Muscle of leg (tissue), 11 donors: ENCODE results near the gene SESN3. TPM values are rescaled to one million over a fixed set of nuclear protein-coding genes. Genes with fewer than 3 reads are reported as not detected.
"Not testable (repeated sequence)": the region's sequence is repeated elsewhere in the genome, so short reads cannot be mapped to it uniquely, and the experiment has no call there.

Experiments used
- DNase-seq: peaks from one replicate; pipeline ENCODE4 v3.0.0; 2013
- H3K27ac ChIP-seq: one replicate; pipeline ENCODE4 v1.5.1; 2013; ENCODE audit warnings: mild to moderate bottlenecking, low read length, control low read depth
- H3K27me3 ChIP-seq: one replicate; pipeline ENCODE4 v1.6.1; 2013; ENCODE audit warnings: low read length; ENCODE audit not compliant: control insufficient read depth, insufficient read depth
- H3K36me3 ChIP-seq: one replicate; pipeline ENCODE4 v1.6.1; 2013; ENCODE audit warnings: low read length; ENCODE audit not compliant: control insufficient read depth, insufficient read depth
- H3K4me1 ChIP-seq: one replicate; pipeline ENCODE4 v1.6.1; 2013; ENCODE audit warnings: low read length; ENCODE audit not compliant: control insufficient read depth, insufficient read depth
- H3K4me3 ChIP-seq: one replicate; pipeline ENCODE4 v1.5.1; 2013; ENCODE audit warnings: low read length, control low read depth
- H3K9me3 ChIP-seq: replicated peaks from 2 replicates; pipeline ENCODE4 v1.6.1; 2013; ENCODE audit warnings: low read depth, low read length; ENCODE audit not compliant: control insufficient read depth
- WGBS: methylation state at CpG from one replicate; pipeline ENCODE4 v1.1.5; 2013; ENCODE audit warnings: missing lambda C conversion rate; ENCODE audit not compliant: insufficient coverage; 5-methylcytosine and 5-hydroxymethylcytosine counted together
- polyA plus RNA-seq, 8 donors: library from polyadenylated mRNA; unstranded; fragments of 120-200 nt; gene quantifications; one replicate each; pipeline versions ENCODE4 v1.2.1 to v1.2.3, GENCODE V29; 2013; ENCODE audit warnings: inconsistent platforms in 1 of 8, low replicate concordance in 1 of 8; ENCODE audit not compliant: insufficient read length in 8 of 8, insufficient read depth in 1 of 8
- total RNA-seq: library from RNA; stranded (reverse); fragments of 120-200 nt; gene quantifications from one replicate; pipeline ENCODE4 v1.2.4, GENCODE V29; 2013

Gene SESN3
- total and polyA plus RNA-seq, 9 donors: 60.8 to 115 (median 97.2) TPM

- Histone ChIP-seq H3K36me3 (no peaks in the 10 kb centered on the region), H3K27me3 (no peaks in the 10 kb centered on the region), H3K4me1 (peaks cover 31% of the 10 kb centered on the region), H3K4me3 (no peak overlapping the region), H3K27ac (no peak overlapping the region), H3K9me3 (no peaks in the 10 kb centered on the region)
- no peak for DNase-seq
- WGBS: no CpG with 5 or more reads among the region's 1 CpG
Observed at GRCh38 chr11:95252586-95252985, 21.6 kb upstream of the SESN3 start.

GRCh38 chr11:95251896-95252295, 20.9 kb upstream of the SESN3 start:
- DNase-seq, H3K27ac ChIP-seq, H3K9me3 ChIP-seq, H3K36me3 ChIP-seq, H3K27me3 ChIP-seq, H3K4me3 ChIP-seq: not testable (repeated sequence)
- WGBS: no CpG with 5 or more reads among the region's 6 CpGs
- H3K4me1 ChIP-seq: peaks cover 31% of the 10 kb centered on the region

- peak; percentile 47 for DNase-seq
- Histone ChIP-seq H3K27ac (no peak overlapping the region), H3K4me1 (peaks cover 12% of the 10 kb centered on the region), H3K36me3 (no peaks in the 10 kb centered on the region), H3K4me3 (no peak overlapping the region), H3K27me3 (no peaks in the 10 kb centered on the region), H3K9me3 (no peaks in the 10 kb centered on the region)
- WGBS: 40% methylated on average over 2 of the region's 4 CpGs
Observed at GRCh38 chr11:95248666-95249467, 17.9 kb upstream of the SESN3 start.

GRCh38 chr11:95247883-95248282, 16.9 kb upstream of the SESN3 start:
- Histone ChIP-seq H3K27ac (no peak overlapping the region), H3K27me3 (no peaks in the 10 kb centered on the region), H3K4me3 (no peak overlapping the region), H3K9me3 (no peaks in the 10 kb centered on the region), H3K36me3 (no peaks in the 10 kb centered on the region), H3K4me1 (peaks cover 8% of the 10 kb centered on the region)
- no peak for DNase-seq
- no CpG with 5 or more reads among the region's 3 CpGs for WGBS

- WGBS: no CpG with 5 or more reads among the region's 1 CpG
- no peak overlapping the region for H3K4me3 ChIP-seq
- no peaks in the 10 kb centered on the region for H3K9me3 ChIP-seq
- H3K27me3 ChIP-seq: no peaks in the 10 kb centered on the region
- H3K36me3 ChIP-seq: no peaks in the 10 kb centered on the region
- peaks cover 8% of the 10 kb centered on the region for H3K4me1 ChIP-seq
- H3K27ac ChIP-seq: no peak overlapping the region
- DNase-seq: peak; percentile 26
Observed at GRCh38 chr11:95247127-95247684, 16.2 kb upstream of the SESN3 start.

GRCh38 chr11:95245581-95245980, 14.6 kb upstream of the SESN3 start:
- H3K36me3 ChIP-seq: no peaks in the 10 kb centered on the region
- no peak overlapping the region for H3K4me3 ChIP-seq
- no peak overlapping the region for H3K27ac ChIP-seq
- WGBS: 88% methylated on average over 1 of the region's 1 CpG
- H3K27me3 ChIP-seq: no peaks in the 10 kb centered on the region
- H3K9me3 ChIP-seq: no peaks in the 10 kb centered on the region
- H3K4me1 ChIP-seq: peaks cover 8% of the 10 kb centered on the region
- no peak for DNase-seq

GRCh38 chr11:95245038-95245437, 14.0 kb upstream of the SESN3 start:
- H3K27me3 ChIP-seq: no peaks in the 10 kb centered on the region
- no peak overlapping the region for H3K4me3 ChIP-seq
- H3K36me3 ChIP-seq: no peaks in the 10 kb centered on the region
- H3K9me3 ChIP-seq: no peaks in the 10 kb centered on the region
- 100% methylated on average over 1 of the region's 3 CpGs for WGBS
- no peak for DNase-seq
- H3K27ac ChIP-seq: no peak overlapping the region
- H3K4me1 ChIP-seq: peaks cover 8% of the 10 kb centered on the region

GRCh38 chr11:95243673-95244072, 12.7 kb upstream of the SESN3 start:
- Histone ChIP-seq H3K4me1 (peaks cover 2% of the 10 kb centered on the region), H3K4me3 (no peak overlapping the region), H3K36me3 (no peaks in the 10 kb centered on the region), H3K27ac (no peak overlapping the region), H3K9me3 (no peaks in the 10 kb centered on the region), H3K27me3 (no peaks in the 10 kb centered on the region)
- DNase-seq: no peak
- no CpG with 5 or more reads among the region's 2 CpGs for WGBS

GRCh38 chr11:95242845-95243605, 12.0 kb upstream of the SESN3 start:
- Histone ChIP-seq H3K36me3 (no peaks in the 10 kb centered on the region), H3K4me3 (no peak overlapping the region), H3K27ac (no peak overlapping the region), H3K4me1 (no peaks in the 10 kb centered on the region), H3K27me3 (no peaks in the 10 kb centered on the region), H3K9me3 (no peaks in the 10 kb centered on the region)
- peak; percentile 76 for DNase-seq
- 74% methylated on average over 5 of the region's 6 CpGs for WGBS

GRCh38 chr11:95242091-95242844, 11.3 kb upstream of the SESN3 start:
- peak overlapping the region; percentile 33 for H3K27ac ChIP-seq
- no peak overlapping the region for H3K4me3 ChIP-seq
- 20% methylated on average over 1 of the region's 8 CpGs for WGBS
- no peaks in the 10 kb centered on the region for H3K36me3 ChIP-seq
- H3K4me1 ChIP-seq: no peaks in the 10 kb centered on the region
- DNase-seq: no peak
- H3K27me3 ChIP-seq: no peaks in the 10 kb centered on the region
- H3K9me3 ChIP-seq: no peaks in the 10 kb centered on the region
